ENCODE data around the gene KIAA0232. TPM values are rescaled to one million over a fixed set of nuclear protein-coding genes. Genes with fewer than 3 reads are reported as not detected.

KIAA0232 gene
- total RNA-seq, 1 experiment from 2014 or later: 28.5 TPM

DNA sequence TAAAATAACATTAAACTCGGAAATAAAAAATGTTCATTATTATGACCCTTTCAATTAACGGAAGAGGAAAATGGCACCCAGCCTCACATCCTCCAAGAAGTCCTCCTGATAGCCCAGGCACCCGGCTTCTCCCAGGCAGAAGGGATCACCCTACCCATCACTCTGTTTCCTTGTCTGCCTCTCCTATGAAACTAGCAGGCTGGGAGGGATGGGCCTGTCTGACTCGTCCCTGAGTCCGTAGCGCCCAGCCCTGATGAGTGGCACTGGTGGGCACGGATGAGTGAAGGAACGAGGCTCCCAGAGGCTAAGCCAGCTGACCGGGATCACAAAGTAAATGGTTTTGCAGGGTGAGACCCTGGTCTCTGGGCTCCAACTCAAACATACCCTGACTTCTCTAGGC lies 28.6 kb upstream of the KIAA0232 start:
- no peak overlapping the region for H3K23ac ChIP-seq (ENCODE audit: insufficient read length, low read depth, low read length)
- no peak overlapping the region for H4K8ac ChIP-seq (replicated peaks; ENCODE audit: insufficient read length, low read depth, low read length)
- no peak overlapping the region for H2BK20ac ChIP-seq (ENCODE audit: low read depth, low read length, poor library complexity, severe bottlenecking)
- H3K4me1 ChIP-seq (ENCODE audit: insufficient read depth, low read length): no peaks in the 10 kb centered on the region
- H3K4me2 ChIP-seq (ENCODE audit: insufficient read depth, insufficient read length, low read length): no peak overlapping the region
- H3K27ac Mint-ChIP-seq: peak overlapping the region in 1 of 3 experiments; percentile 55; a peak in 1 of 7 replicates
- H4K91ac ChIP-seq (ENCODE audit: insufficient read length, low read depth, low read length): no peak overlapping the region
- H3K9ac ChIP-seq (ENCODE audit: extremely low read depth, insufficient read length, low read length): no peak overlapping the region
- no peak for DNase-seq
- no peaks in the 10 kb centered on the region for H3K79me2 ChIP-seq (ENCODE audit: insufficient read depth, low read length)
- no peak overlapping the region for H3K27ac ChIP-seq (ENCODE audit: insufficient read length, low read depth, low read length)
- H3T11ph ChIP-seq (ENCODE audit: low read length): no peak overlapping the region
- no peaks in the 10 kb centered on the region for H3K79me1 ChIP-seq (ENCODE audit: insufficient read depth, low read depth, low read length, poor library complexity, severe bottlenecking)
- WGBS (ENCODE audit: extremely low coverage, insufficient read length, low lambda C conversion rate): no CpG with 5 or more reads among the region's 9 CpGs
- no peak overlapping the region for H2AK5ac ChIP-seq (ENCODE audit: insufficient read length, low read length)
- H3K14ac ChIP-seq (ENCODE audit: insufficient read depth, low read length): no peak overlapping the region
- no peak overlapping the region for H2AFZ ChIP-seq (ENCODE audit: low read length)
- H3K27me3 ChIP-seq (ENCODE audit: insufficient read depth, low read length): no peaks in the 10 kb centered on the region
- no peak overlapping the region for H3K18ac ChIP-seq (ENCODE audit: insufficient read length, low read depth, low read length)
- no peak overlapping the region for H2BK5ac ChIP-seq (ENCODE audit: insufficient read length, low read length)
- no peak overlapping the region for H3K56ac ChIP-seq (ENCODE audit: insufficient read length, low read depth, low read length)
- H4K5ac ChIP-seq (ENCODE audit: insufficient read length, low read depth, low read length): no peak overlapping the region
- H4K20me1 ChIP-seq (ENCODE audit: control insufficient read depth, insufficient read depth, insufficient read length): no peaks in the 10 kb centered on the region
- H2BK15ac ChIP-seq (ENCODE audit: low read depth, low read length): no peak overlapping the region
- no peak overlapping the region for H3K4me3 Mint-ChIP-seq
- H3K9me3 Mint-ChIP-seq: peaks cover 0 to 3% of the 10 kb centered on the region in 2 experiments; a peak in 1 of 5 replicates
- no peak overlapping the region for H3K4ac ChIP-seq (ENCODE audit: low read depth, low read length)
- peaks cover 7 to 17% of the 10 kb centered on the region in 2 experiments for H3K4me1 Mint-ChIP-seq
- no peak overlapping the region for H2BK120ac ChIP-seq (ENCODE audit: low read depth, low read length, poor library complexity, severe bottlenecking)
- no peaks in the 10 kb centered on the region; the same call in 1 of the 2 replicates for H3K27me3 Mint-ChIP-seq (ENCODE audit: low read depth)
- no peaks in the 10 kb centered on the region for H3K36me3 Mint-ChIP-seq (ENCODE audit: insufficient read depth in 1 of 3, low read depth in 3 of 3)
- no peaks in the 10 kb centered on the region for H3K9me3 ChIP-seq (ENCODE audit: control insufficient read depth, low read depth, low read length)
- TF ChIP-seq, protein P1, sequence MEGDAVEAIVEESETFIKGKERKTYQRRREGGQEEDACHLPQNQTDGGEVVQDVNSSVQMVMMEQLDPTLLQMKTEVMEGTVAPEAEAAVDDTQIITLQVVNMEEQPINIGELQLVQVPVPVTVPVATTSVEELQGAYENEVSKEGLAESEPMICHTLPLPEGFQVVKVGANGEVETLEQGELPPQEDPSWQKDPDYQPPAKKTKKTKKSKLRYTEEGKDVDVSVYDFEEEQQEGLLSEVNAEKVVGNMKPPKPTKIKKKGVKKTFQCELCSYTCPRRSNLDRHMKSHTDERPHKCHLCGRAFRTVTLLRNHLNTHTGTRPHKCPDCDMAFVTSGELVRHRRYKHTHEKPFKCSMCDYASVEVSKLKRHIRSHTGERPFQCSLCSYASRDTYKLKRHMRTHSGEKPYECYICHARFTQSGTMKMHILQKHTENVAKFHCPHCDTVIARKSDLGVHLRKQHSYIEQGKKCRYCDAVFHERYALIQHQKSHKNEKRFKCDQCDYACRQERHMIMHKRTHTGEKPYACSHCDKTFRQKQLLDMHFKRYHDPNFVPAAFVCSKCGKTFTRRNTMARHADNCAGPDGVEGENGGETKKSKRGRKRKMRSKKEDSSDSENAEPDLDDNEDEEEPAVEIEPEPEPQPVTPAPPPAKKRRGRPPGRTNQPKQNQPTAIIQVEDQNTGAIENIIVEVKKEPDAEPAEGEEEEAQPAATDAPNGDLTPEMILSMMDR (conservative IDR thresholded peaks at IDR 0.05): no peak
- H2BK12ac ChIP-seq (ENCODE audit: insufficient read length, low read depth, low read length): no peak overlapping the region
- no peaks in the 10 kb centered on the region for H3K23me2 ChIP-seq (ENCODE audit: insufficient read length, low read depth, low read length, poor library complexity, severe bottlenecking)

Data from H9 (cell line).